Adipocyte (in vitro differentiated cells): ENCODE results near the gene IGSF3.
A peak's percentile ranks its signal among the peaks of the same experiment; 100 is the strongest.

ENCODE experiments used
- DNase-seq: peaks from one replicate; pipeline ENCODE4 v3.0.0-alpha.2; 2015; ENCODE audit warnings: low read depth
- H3K27me3 ChIP-seq: replicated peaks from 2 replicates; pipeline ENCODE4 v1.7.0; 2013; ENCODE audit warnings: mild to moderate bottlenecking, low read length, moderate library complexity; ENCODE audit not compliant: control insufficient read depth, insufficient read depth
- H3K36me3 ChIP-seq: 2 replicates; pipeline ENCODE4 v1.7.0; 2013; ENCODE audit warnings: low read length, mild to moderate bottlenecking, moderate library complexity; ENCODE audit not compliant: control insufficient read depth, insufficient read depth, severe bottlenecking
- H3K4me1 ChIP-seq: 2 replicates; pipeline ENCODE4 v1.7.0; 2013; ENCODE audit warnings: mild to moderate bottlenecking, low read length, moderate library complexity; ENCODE audit not compliant: control insufficient read depth, insufficient read depth
- H3K4me3 ChIP-seq: 2 replicates; pipeline ENCODE4 v1.7.0; 2013; ENCODE audit warnings: mild to moderate bottlenecking, low read length, moderate library complexity
- H3K9ac ChIP-seq: 2 replicates; pipeline ENCODE4 v1.7.0; 2013; ENCODE audit warnings: mild to moderate bottlenecking, low read length, moderate library complexity
- H3K9me3 ChIP-seq: 2 replicates; pipeline ENCODE4 v1.7.0; 2013; ENCODE audit warnings: mild to moderate bottlenecking, low read length, moderate library complexity; ENCODE audit not compliant: control insufficient read depth

Gene IGSF3

GRCh38 chr1:116667575-116668105 lies at the start of gene IGSF3:
IGSF3 (minus strand) TSS chr1:116667733; CDS start chr1:116666326, 1,407 bp downstream.
- Histone ChIP-seq H3K27me3 (peaks cover 49% of the 10 kb centered on the region), H3K9me3 (no peaks in the 10 kb centered on the region), H3K4me3 (peak within 1 kb of the TSS; percentile 82), H3K9ac (no peak within 1 kb of the TSS), H3K36me3 (no peaks in the 10 kb centered on the region), H3K4me1 (peaks cover 8% of the 10 kb centered on the region)
- DNase-seq, result peak; percentile 79

GRCh38 chr1:116717318-116717717 lies 49.8 kb upstream of the IGSF3 start:
- no peak overlapping the region for H3K9ac ChIP-seq
- H3K4me1 ChIP-seq, result no peaks in the 10 kb centered on the region
- H3K9me3 ChIP-seq, result no peaks in the 10 kb centered on the region
- H3K27me3 ChIP-seq, result peaks cover 13% of the 10 kb centered on the region
- no peaks in the 10 kb centered on the region for H3K36me3 ChIP-seq
- H3K4me3 ChIP-seq, result no peak overlapping the region
- DNase-seq, result no peak

GRCh38 chr1:116716391-116716790 lies 48.9 kb upstream of the IGSF3 start:
- H3K4me3 ChIP-seq, result no peak overlapping the region
- peaks cover 13% of the 10 kb centered on the region for H3K27me3 ChIP-seq
- no peaks in the 10 kb centered on the region for H3K4me1 ChIP-seq
- DNase-seq, result no peak
- no peak overlapping the region for H3K9ac ChIP-seq
- no peaks in the 10 kb centered on the region for H3K36me3 ChIP-seq
- no peaks in the 10 kb centered on the region for H3K9me3 ChIP-seq

GRCh38 chr1:116713474-116713873 lies 45.9 kb upstream of the IGSF3 start:
- no peak overlapping the region for H3K9ac ChIP-seq
- H3K27me3 ChIP-seq, result peaks cover 18% of the 10 kb centered on the region
- no peaks in the 10 kb centered on the region for H3K4me1 ChIP-seq
- DNase-seq, result no peak
- H3K4me3 ChIP-seq, result no peak overlapping the region
- no peaks in the 10 kb centered on the region for H3K9me3 ChIP-seq
- H3K36me3 ChIP-seq, result no peaks in the 10 kb centered on the region

GRCh38 chr1:116712510-116712909 lies 45.0 kb upstream of the IGSF3 start:
- DNase-seq, result no peak
- Histone ChIP-seq H3K4me3 (no peak overlapping the region), H3K4me1 (no peaks in the 10 kb centered on the region), H3K36me3 (no peaks in the 10 kb centered on the region), H3K9me3 (no peaks in the 10 kb centered on the region), H3K9ac (no peak overlapping the region), H3K27me3 (peaks cover 26% of the 10 kb centered on the region)

- Histone ChIP-seq H3K4me3 (no peak overlapping the region), H3K9me3 (no peaks in the 10 kb centered on the region), H3K9ac (no peak overlapping the region), H3K36me3 (no peaks in the 10 kb centered on the region), H3K4me1 (no peaks in the 10 kb centered on the region), H3K27me3 (peaks cover 25% of the 10 kb centered on the region)
- DNase-seq, result peak; percentile 23
Measured at GRCh38 chr1:116711263-116711840, 43.8 kb upstream of the IGSF3 start.

- Histone ChIP-seq H3K4me1 (no peaks in the 10 kb centered on the region), H3K36me3 (no peaks in the 10 kb centered on the region), H3K4me3 (no peak overlapping the region), H3K9me3 (no peaks in the 10 kb centered on the region), H3K27me3 (peaks cover 24% of the 10 kb centered on the region), H3K9ac (no peak overlapping the region)
- peak; percentile 60 for DNase-seq
Measured at GRCh38 chr1:116710420-116711262, 43.1 kb upstream of the IGSF3 start.

- Histone ChIP-seq H3K4me3 (no peak overlapping the region), H3K4me1 (no peaks in the 10 kb centered on the region), H3K36me3 (no peaks in the 10 kb centered on the region), H3K27me3 (peaks cover 24% of the 10 kb centered on the region), H3K9me3 (no peaks in the 10 kb centered on the region), H3K9ac (no peak overlapping the region)
- DNase-seq, result no peak
Measured at GRCh38 chr1:116709666-116710167, 42.2 kb upstream of the IGSF3 start.

GRCh38 chr1:116708255-116708900 lies 40.8 kb upstream of the IGSF3 start:
- Histone ChIP-seq H3K4me3 (no peak overlapping the region), H3K36me3 (no peaks in the 10 kb centered on the region), H3K9ac (no peak overlapping the region), H3K9me3 (no peaks in the 10 kb centered on the region), H3K4me1 (peaks cover 9% of the 10 kb centered on the region), H3K27me3 (peaks cover 24% of the 10 kb centered on the region)
- DNase-seq, result no peak

- no peak overlapping the region for H3K4me3 ChIP-seq
- no peak for DNase-seq
- H3K4me1 ChIP-seq, result peaks cover 9% of the 10 kb centered on the region
- H3K27me3 ChIP-seq, result peaks cover 16% of the 10 kb centered on the region
- no peak overlapping the region for H3K9ac ChIP-seq
- no peaks in the 10 kb centered on the region for H3K36me3 ChIP-seq
- no peaks in the 10 kb centered on the region for H3K9me3 ChIP-seq
Measured at GRCh38 chr1:116706841-116707240, 39.3 kb upstream of the IGSF3 start.

- peaks cover 16% of the 10 kb centered on the region for H3K27me3 ChIP-seq
- no peaks in the 10 kb centered on the region for H3K36me3 ChIP-seq
- H3K9me3 ChIP-seq, result no peaks in the 10 kb centered on the region
- H3K9ac ChIP-seq, result no peak overlapping the region
- H3K4me1 ChIP-seq, result peaks cover 9% of the 10 kb centered on the region
- H3K4me3 ChIP-seq, result no peak overlapping the region
- DNase-seq, result no peak
Measured at GRCh38 chr1:116706123-116706522, 38.6 kb upstream of the IGSF3 start.
